Endothelial cell of umbilical vein (primary cell): ENCODE data around the gene DOCK4. TPM values are rescaled to one million over a fixed set of nuclear protein-coding genes. Genes with fewer than 3 reads are reported as not detected.
A peak's percentile ranks its signal among the peaks of the same experiment; 100 is the strongest.

ENCODE experiments used
- BruUV-seq: library from RNA; stranded (reverse); fragments of 400-500 nt; replicated peaks from 2 replicates; lab custom pipeline; 2021; lab: Mats Ljungman, UMichigan
- CTCF ChIA-PET: fragments of 300-600, 350-600 bp; sonication (Branson Sonifier 250); formaldehyde crosslinking; loops from one replicate; lab custom pipeline; 2021; ENCODE audit warnings: antibody characterized with exemption, inconsistent platforms; lab: Charles Lee
- POLR2A ChIA-PET: fragments of 300-600, 350-600 bp; sonication (Branson Sonifier 250); formaldehyde crosslinking; loops from one replicate; lab custom pipeline; 2021; ENCODE audit warnings: antibody characterized with exemption, inconsistent platforms; lab: Charles Lee
- DNase-seq: peaks from one replicate; pipeline ENCODE4 v3.0.0-alpha.2; 2011; ENCODE audit warnings: low read depth, low spot score
- FAIRE-seq: peaks from 2 replicates; lab custom pipeline; 2011; peaks lifted over from hg19 to GRCh38; lab: Jason Lieb, UNC
- H2AFZ ChIP-seq: 2 replicates; pipeline ENCODE4 v1.6.0; 2012; ENCODE audit warnings: low read depth, low read length, control low read depth, inconsistent platforms
- H3K27ac ChIP-seq: 2 replicates; pipeline ENCODE4 v1.5.1; 2011; ENCODE audit warnings: low read depth, mild to moderate bottlenecking, control low read depth, low read length, moderate library complexity; ENCODE audit not compliant: insufficient read depth
- H3K27me3 ChIP-seq, 2 experiments: 2 replicates each; pipeline versions ENCODE4 v1.6.0 to v1.6.1; 2011; ENCODE audit warnings: low read length in 2 of 2, mixed read lengths in 1 of 2; ENCODE audit not compliant: control insufficient read depth in 2 of 2, insufficient read depth in 2 of 2
- H3K36me3 ChIP-seq, 2 experiments: 2 replicates in 1 of 2; 3 replicates in 1 of 2; pipeline ENCODE4 v1.5.1; 2011; ENCODE audit warnings: low read length in 2 of 2, mild to moderate bottlenecking in 1 of 2, moderate library complexity in 1 of 2; ENCODE audit not compliant: control insufficient read depth in 2 of 2, insufficient read depth in 2 of 2; ENCODE audit errors: extremely low read depth in 1 of 2
- H3K4me1 ChIP-seq: 3 replicates; pipeline ENCODE4 v1.5.1; 2011; ENCODE audit warnings: mild to moderate bottlenecking, low read length; ENCODE audit not compliant: control insufficient read depth, insufficient read depth; ENCODE audit errors: extremely low read depth
- H3K4me2 ChIP-seq: 2 replicates; pipeline ENCODE4 v1.6.1; 2011; ENCODE audit warnings: low read length, control low read depth, mixed read lengths; ENCODE audit not compliant: insufficient read depth
- H3K4me3 ChIP-seq, 3 experiments: fragments of 200-600 bp in 1 of 3; sonication (generic), shearing (Covaris generic) in 1 of 3; replicated peaks in 1 of 3; 2 replicates each; pipeline ENCODE4 v1.5.1; 2011 to 2016; ENCODE audit warnings: control low read depth in 3 of 3, low read length in 3 of 3, mild to moderate bottlenecking in 2 of 3, inconsistent platforms in 1 of 3, low read depth in 1 of 3, moderate library complexity in 1 of 3; ENCODE audit not compliant: insufficient read depth in 1 of 3
- H3K79me2 ChIP-seq: 2 replicates; pipeline ENCODE4 v1.6.0; 2012; ENCODE audit warnings: low read length, inconsistent platforms; ENCODE audit not compliant: control insufficient read depth, insufficient read depth
- H3K9ac ChIP-seq: replicated peaks from 2 replicates; pipeline ENCODE3; 2011; ENCODE audit warnings: low read length, control low read depth; ENCODE audit not compliant: insufficient read depth; ENCODE audit errors: extremely low read depth
- H3K9me1 ChIP-seq: replicated peaks from 3 replicates; pipeline ENCODE4 v1.6.0; 2011; ENCODE audit warnings: mild to moderate bottlenecking, low read length; ENCODE audit not compliant: control insufficient read depth, insufficient read depth; ENCODE audit errors: extremely low read depth
- H3K9me3 ChIP-seq: replicated peaks from 2 replicates; pipeline ENCODE4 v1.5.1; 2012; ENCODE audit warnings: low read length, inconsistent platforms; ENCODE audit not compliant: control insufficient read depth, insufficient read depth
- H4K20me1 ChIP-seq: replicated peaks from 2 replicates; pipeline ENCODE3; 2011; ENCODE audit warnings: mild to moderate bottlenecking, low read length; ENCODE audit not compliant: control insufficient read depth, insufficient read depth; ENCODE audit errors: extremely low read depth
- CTCF ChIP-seq, 2 donors: IDR thresholded peaks; 1 replicate in 1 of 2; 2 replicates in 1 of 2; pipeline ENCODE4 v1.5.1; 2011; ENCODE audit warnings: low read length in 2 of 2, mild to moderate bottlenecking in 2 of 2, moderate library complexity in 2 of 2, control low read depth in 1 of 2, inconsistent platforms in 1 of 2, low read depth in 1 of 2; ENCODE audit not compliant: insufficient read depth in 1 of 2; ENCODE audit errors: extremely low read depth in 1 of 2
- EZH2 ChIP-seq: IDR thresholded peaks from 2 replicates; pipeline ENCODE4 v1.6.1; 2012; ENCODE audit warnings: borderline replicate concordance, low read depth, mild to moderate bottlenecking, moderate library complexity, low read length, inconsistent platforms; ENCODE audit not compliant: severe bottlenecking
- dilution Hi-C: fragments of 300-500 bp; cut with MboI; formaldehyde crosslinking; loops from one replicate; pipeline ENCODE4 v1.15.0; 2019; ENCODE audit warnings: low sequenced_read_pairs; ENCODE audit not compliant: extremely low pct_ligation_motif_present
- intact Hi-C: fragments of 100-400 bp; cut with micrococcal nuclease; formaldehyde crosslinking; loops from one replicate; pipeline ENCODE4 v1.10.0; 2022
- polyA plus RNA-seq, 4 experiments: library from polyadenylated mRNA; depleted of rRNA in 3 of 4; stranded (reverse) in 3 of 4; unstranded in 1 of 4; fragments of >200 nt; gene quantifications; 2 replicates each; pipeline versions ENCODE4 v1.2.1 to v1.2.3, GENCODE V29; 2011 to 2012; ENCODE audit warnings: missing spikeins in 1 of 4
- total RNA-seq: library from RNA; stranded (reverse); gene quantifications from 2 replicates; pipeline ENCODE4 v1.2.3, GENCODE V29; 2021

Gene DOCK4
- total and polyA plus RNA-seq, 2 donors (not counting 3 experiments of a cell fraction or from before 2014, with no cell fraction given): 47.4 to 164 TPM

DNA sequence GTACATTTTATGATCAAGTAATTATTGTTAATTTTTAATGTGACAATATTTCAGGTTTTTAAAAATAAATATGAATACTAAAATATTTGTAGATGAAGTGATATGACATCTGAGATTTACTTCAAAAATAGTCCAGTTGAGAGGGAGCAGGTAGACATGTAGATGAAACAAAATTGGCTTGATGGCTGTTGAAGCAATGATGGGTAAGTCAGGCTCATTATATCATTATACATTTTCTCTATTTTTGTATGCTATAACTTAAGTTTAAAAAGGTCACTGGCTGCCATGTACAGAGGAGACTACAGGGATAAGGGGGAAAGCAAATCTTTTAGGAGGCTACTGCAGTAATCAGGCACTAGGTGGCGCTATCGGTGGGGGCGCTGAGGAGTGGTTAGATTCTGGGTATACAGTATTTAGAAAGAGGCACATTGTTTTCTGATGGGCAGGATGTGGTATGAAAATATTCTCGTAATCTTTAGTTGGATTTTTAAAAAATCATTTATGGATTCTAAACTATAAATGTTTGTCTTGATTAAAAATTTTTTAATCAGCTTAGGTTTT lies 454.1 kb downstream of the DOCK4 start:
- CTCF ChIA-PET: interaction anchor here (0.6 to 3.2 kb wide), 17 partner anchors 8 to 744 kb away, joined by 3 to 29 read pairs (median 4); no protein-coding TSS in a partner anchor
- no TSS peak for BruUV-seq

More for the DNA sequence above, 454.1 kb downstream of the DOCK4 start:
- POLR2A ChIA-PET: interaction anchor here (0.6 kb wide), 1 partner anchor 14 kb away, joined by 5 read pairs; no protein-coding TSS in a partner anchor
- FAIRE-seq (no peak), DNase-seq (peak; percentile 63)
- Histone ChIP-seq H2AFZ (no peak overlapping the region), H3K27me3 (no peaks in the 10 kb centered on the region), H3K4me3 (no peak overlapping the region), H4K20me1 (no peaks in the 10 kb centered on the region), H3K79me2 (no peaks in the 10 kb centered on the region), H3K4me1 (no peaks in the 10 kb centered on the region), H3K27ac (no peak overlapping the region), H3K36me3 (peaks cover 8 to 16% of the 10 kb centered on the region in 2 experiments), H3K9me3 (no peaks in the 10 kb centered on the region), H3K9ac (no peak overlapping the region), H3K4me2 (no peak overlapping the region), H3K9me1 (no peaks in the 10 kb centered on the region)
- intact Hi-C loops (loop anchor here (1.0 to 2.0 kb wide), 2 partner anchors 103 to 663 kb away; no protein-coding TSS in a partner anchor), dilution Hi-C loops (loop anchor here (25.0 kb wide), 1 partner anchor 660 kb away; no protein-coding TSS in a partner anchor)
- TF ChIP-seq CTCF (IDR thresholded peaks at IDR 0.05; ENCODE audit: extremely low read depth in 1 of 2, insufficient read depth in 1 of 2, low read depth in 1 of 2, low read length in 2 of 2) (peak; percentile 85 to 89), EZH2 (no peak)
